HG03521 (cell line): ENCODE data around the gene PNPLA2.

ENCODE experiments used
- ATAC-seq: cut with Tn5 transposase; IDR thresholded peaks from one replicate; pipeline ENCODE4 v1.9.1; 2021; ENCODE audit warnings: mild to moderate bottlenecking, moderate library complexity; ENCODE audit not compliant: unreplicated experiment

The PNPLA2 gene

DNA sequence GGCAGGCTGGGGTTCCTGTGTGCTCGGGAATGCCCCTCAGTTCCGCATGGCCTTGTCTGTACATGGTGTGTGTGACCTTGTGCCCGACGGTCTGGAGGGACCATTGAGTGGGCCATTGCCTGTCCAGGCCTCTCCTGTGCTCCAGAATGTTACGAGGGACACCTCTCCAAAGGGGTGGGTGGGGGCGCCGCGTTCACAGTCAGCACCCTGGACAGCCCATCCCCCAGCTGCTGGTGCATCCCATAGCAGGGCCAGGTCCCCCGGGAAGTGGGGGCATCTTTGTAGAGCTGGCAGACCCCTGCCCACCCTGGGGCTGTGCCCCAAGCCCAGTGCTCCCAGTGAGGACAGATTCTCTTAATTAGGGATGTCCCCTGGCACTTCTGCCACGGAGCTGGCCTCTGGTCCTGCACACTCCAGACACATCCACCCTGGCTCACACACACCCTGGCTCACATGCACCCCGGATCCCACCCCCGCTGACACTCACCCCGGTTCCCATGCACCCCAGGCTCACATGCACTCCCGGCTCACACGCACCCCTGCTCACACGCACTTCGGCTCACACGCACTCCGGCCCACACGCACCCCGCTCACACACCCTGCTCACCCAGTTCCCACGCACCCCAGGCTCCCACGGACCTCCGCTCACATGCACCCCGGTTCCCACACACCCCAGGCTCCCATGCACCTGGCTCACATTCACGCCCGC is 39.5 kb downstream of the PNPLA2 start:
- ATAC-seq: no peak

DNA sequence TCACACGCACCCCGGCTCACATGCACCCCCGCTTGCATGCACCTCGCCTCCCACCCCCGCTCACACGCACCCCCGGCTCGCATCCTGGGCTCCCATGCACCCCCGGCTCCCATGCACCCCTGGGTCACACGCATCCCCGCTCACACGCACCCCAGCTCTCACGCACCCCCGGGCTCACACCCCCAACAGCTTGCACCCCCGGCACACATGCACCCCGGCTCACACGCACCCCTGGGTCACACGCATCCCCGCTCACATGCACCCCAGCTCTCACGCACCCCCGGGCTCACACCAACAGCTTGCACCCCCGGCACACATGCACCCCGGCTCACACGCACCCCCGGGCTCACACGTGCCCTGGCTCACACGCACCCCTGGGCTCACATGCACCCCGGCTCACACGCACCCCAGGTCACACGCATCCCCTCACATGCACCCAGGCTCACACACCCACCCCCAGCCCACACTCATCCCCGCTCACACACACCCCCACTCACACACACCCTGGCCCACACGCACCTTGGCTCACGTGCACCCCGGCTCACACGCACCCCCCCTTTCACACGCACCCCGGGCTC is 40.1 kb downstream of the PNPLA2 start:
- ATAC-seq: no peak

DNA sequence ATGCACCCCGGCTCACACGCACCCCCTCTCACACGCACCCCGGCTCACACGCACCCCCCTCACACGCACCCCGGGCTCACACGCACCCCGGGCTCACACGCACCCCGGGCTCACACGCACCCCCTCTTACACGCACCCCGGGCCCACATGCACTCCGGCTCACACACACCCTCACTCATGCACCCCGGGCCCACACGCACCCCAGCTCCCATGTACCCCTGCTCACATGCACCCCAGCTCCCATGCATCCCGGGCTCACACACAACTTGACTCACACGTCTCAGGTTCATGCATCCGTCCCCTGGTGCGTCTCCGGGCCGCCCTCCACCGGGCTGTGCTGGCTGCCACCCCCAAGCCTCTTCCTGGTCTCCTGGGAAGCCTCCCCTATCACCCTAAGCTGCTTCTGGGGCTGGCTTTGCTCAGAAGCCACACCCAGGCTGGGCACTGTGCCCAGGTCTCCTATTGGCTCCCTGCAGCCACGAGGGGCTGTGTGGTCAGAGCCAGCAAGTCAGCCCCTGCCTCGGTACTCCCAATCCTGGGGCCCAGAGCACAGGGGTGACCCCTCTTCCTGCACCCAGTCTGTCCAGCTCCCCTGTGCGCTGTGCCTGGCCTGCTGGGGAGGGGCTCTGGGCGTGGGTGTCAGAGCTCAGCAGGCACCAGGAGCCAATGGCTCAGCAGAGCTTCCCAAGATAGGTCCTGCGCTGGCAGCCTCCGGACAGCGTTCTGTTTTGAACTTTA is 40.8 kb downstream of the PNPLA2 start:
- no peak for ATAC-seq

DNA sequence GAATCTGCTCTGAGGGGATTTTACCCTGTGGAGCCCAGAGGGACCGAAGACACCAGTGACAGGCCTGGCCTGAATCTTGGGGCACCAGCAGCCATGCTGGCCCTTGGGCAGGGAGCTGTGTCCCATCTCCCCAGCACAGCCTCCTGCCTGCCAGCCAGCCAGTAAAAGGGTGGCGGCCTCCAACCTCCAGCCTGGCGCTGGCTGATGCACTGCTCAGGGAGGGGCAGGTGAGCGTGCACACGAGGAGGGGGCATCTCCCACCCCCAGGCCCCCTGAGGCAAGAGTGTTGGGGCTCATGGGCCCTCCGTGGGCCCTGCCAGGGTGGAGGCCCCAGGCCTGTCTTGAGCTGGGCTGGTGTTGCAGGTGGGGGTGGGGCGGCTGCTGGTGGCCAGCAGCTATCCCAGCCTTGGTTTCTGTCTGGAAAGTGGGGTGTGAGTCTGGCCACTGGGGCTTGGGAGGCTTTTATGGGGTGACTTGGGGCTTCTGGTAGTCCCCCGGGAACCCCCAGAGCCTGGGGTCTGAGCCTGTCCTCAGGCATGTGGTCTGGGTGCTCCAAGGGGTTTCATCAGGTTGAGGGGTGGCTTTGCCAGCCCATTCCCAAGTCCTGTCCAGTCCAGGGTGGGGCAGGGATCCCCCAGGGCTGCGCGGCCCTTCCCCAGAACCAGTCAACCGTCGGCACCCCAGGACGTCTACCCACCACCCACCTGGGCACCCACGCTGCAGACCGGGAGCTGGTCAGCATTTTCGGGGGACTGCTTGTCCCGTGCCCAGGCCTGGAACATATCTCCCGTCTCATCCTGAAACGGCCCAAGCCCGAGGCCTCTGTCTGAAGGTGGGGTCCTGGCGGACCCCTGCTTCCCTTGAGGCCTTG is 41.8 kb downstream of the PNPLA2 start:
- no peak for ATAC-seq

DNA sequence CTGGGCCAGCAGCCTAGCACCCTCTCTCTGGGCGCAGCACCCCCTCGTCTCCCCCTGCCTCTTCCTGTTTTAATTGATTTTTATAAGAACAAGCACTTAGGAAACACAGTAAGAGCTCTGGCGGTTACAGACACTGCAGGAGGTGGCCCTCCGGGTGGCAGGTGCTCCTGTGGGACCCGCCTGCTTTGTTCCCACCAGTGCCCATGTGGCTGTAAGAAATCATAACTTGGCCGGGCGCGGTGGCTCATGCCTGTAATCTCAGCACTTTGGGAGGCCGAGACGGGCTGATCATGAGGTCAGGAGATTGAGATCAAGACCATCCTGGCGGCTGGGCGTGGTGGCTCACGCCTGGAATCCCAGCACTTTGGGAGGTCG is 42.4 kb downstream of the PNPLA2 start:
- no peak for ATAC-seq

DNA sequence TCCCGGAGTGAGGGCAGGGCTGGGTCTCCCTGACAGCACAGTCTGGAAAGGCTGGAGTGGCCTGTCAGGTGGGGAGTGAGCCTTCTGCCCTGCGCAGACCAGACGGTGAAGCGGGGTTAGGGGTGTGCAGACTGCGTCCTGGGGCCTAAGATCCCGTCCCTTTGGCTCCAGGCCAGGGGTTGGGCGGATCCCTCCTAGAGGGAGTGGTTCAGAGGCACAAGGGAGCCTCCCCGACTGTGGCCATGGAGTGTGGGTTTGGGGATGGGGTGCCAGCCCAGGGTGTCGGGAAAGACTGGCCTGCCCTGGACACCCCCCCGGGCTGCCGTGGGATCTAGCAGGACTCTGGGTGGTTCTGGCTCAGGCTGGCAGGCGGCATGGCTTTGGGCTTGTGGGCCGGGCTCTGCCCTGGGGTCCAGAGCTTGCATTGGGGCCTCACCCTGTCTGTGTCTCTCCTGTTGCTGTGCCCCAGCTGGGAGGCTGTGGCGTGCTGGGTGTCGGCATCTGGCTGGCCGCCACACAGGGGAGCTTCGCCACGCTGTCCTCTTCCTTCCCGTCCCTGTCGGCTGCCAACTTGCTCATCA is 43.5 kb downstream of the PNPLA2 start:
- ATAC-seq: no peak

DNA sequence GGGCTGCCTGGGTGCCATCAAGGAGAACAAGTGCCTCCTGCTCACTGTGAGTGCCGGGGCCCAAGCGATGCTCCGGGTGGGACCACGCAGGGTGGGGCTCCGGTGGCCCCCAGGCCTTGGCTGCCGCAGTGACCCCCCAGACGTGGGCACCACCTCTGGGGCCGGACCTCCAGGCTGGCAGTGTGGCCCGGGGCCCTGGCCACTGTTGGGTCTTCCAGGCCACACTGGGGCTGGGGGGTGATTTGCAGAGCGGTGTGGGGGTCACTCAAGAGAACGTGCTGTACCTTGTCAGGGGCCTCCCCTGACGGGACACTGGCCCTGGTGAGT is 43.9 kb downstream of the PNPLA2 start:
- no peak for ATAC-seq

DNA sequence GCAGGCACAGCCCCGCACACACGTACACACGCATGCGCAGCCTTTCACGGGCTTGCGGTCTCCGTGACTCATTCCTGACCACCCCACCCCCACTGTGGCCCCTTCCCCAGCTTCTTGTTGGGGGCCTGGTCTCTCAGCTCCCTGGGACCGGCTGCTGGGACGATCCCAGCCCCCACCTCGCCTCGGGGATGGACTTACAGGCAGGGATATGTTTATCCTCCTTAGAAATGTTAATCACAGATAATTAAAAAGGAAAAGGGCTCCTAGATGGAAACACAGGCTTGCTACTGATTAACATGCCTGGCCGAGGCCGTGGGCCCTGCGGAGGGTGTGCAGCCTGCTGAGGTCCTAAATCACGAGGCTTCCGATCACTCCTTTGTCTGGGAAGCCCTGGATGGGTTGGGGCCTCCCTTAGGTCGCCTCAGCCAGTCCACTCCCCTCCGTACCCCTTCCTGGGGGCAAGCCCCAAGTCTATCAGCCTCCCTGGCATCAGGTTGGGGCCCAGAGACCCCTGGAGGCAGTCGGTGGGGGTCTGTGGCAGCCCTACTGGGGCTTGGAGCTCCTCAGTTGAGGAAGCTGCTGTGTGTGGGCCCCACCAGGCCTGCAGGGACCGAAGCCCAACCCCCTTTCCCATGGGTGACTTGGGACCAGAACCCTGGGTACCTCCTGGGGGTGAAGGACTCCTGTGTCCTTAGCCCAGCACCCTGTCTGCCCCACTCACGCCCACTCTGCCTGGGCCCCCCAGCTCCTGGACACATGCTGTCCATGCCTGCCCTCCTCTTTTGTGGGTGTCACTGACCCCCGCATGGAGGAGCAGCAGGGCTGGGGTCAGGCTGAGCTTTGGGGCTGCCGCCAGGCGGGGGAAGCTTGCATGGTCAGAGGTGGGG is 44.6 kb downstream of the PNPLA2 start:
- no peak for ATAC-seq

DNA sequence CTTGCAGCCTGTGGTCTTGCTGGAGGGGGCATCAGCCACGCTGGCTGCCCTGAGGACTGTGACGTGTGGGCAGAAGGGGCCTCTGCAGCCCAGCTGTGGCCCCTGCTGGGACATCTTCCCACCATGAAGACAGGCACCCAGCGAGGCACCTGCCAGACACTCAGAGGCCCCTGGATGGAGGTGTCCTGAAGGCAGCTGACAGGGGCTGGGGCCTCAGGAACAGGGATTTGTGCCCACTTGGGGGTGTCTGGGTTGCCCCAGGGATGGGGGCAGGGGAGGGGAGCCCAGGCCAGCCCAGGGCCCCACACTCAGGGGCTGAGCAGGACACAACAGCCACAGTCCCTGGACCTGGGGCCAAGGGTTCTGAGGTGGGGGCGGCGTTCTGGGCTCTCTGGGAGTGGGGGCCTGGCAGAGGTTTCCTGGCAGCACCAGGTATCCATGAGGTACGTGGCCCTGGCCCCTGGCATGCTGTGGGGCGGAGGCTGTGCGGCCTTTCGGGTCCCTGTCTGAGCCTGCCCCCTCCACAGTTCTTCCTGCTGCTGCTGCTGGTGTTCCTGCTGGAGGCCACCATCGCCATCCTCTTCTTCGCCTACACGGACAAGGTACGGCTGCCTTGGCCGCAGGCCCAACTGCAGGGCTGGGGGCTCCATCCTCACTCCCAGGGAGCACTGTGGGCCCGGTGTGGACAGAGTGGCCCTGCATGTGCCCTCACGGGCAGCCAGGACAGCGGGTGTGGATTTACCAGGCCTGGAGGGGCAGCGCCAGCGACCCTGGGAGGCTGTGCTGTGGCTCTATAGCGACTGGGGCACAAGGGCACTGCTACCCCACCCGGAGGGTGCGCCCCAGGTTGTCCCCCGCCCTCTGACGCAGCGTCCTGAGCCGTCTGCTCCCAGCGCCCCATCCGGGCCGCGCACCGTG is 45.5 kb downstream of the PNPLA2 start:
- no peak for ATAC-seq

DNA sequence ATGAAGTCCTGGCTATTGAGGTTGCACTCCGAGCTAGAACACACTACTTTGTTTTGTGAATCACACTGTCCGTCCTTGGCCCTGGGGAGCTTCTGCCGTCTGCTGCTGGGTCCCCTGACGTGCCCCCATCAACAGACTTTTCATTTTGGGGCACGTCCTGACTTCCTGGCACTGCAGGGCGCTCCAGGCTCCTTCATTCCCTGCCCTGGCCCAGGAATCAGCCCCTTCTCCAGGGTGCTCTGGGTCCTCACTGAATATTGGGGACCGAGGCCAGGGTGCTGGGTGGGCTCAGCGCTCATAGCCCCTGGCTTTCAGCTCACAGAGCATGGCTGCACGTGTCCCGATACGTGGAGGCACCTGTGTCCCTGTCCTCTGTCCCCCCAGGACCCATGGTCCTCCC is 46.2 kb downstream of the PNPLA2 start:
- no peak for ATAC-seq

DNA sequence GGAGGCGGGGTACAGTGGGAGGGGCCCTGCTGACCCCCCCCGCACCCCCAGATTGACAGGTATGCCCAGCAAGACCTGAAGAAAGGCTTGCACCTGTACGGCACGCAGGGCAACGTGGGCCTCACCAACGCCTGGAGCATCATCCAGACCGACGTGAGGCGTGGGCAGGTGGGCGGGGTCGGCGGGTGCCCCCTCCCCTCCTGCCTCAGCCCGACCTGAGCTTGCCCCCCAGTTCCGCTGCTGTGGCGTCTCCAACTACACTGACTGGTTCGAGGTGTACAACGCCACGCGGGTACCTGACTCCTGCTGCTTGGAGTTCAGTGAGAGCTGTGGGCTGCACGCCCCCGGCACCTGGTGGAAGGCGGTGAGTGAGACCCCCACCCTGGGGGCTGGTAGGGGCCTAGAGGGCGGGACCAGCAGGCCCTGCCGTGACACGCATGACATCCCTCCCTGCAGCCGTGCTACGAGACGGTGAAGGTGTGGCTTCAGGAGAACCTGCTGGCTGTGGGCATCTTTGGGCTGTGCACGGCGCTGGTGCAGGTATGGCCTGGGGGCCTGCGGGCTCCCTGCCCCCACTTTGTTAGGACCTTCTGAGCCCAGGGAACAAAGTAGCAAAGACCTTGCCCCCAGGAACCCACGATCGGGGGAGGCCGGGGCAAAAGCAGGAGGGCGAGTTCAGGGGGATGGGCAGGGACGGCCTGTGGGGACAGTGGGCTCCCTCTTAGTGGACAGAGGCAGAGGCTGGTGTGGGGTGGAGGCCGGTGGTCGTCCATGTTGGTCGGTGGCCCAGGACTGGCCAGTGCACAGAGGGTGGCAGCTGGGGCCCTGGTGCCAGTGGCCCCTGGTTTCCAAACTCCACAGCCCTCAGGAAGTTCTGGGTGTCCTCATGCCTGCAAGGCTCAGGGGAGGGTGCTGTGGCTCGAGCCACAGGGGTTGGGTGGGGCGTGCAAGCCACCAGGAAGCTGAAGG is 47.0 kb downstream of the PNPLA2 start:
- ATAC-seq: no peak

DNA sequence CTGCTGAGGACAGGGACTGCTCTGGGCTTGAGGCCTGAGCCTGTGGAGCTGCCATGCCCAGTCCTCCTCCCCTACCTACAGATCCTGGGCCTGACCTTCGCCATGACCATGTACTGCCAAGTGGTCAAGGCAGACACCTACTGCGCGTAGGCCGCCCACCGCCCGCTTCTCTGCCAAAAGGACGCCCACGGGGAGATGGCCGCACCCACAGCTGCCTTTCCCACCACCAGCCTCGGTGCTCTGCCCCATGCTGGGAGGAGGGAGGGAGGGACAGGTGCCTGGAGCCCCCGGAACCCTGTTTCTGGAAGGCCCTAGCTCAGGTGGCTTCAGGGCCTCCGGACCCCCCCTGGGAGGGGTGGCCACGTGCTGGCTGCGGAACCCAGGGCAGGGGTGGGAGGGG is 47.8 kb downstream of the PNPLA2 start:
- no peak for ATAC-seq

DNA sequence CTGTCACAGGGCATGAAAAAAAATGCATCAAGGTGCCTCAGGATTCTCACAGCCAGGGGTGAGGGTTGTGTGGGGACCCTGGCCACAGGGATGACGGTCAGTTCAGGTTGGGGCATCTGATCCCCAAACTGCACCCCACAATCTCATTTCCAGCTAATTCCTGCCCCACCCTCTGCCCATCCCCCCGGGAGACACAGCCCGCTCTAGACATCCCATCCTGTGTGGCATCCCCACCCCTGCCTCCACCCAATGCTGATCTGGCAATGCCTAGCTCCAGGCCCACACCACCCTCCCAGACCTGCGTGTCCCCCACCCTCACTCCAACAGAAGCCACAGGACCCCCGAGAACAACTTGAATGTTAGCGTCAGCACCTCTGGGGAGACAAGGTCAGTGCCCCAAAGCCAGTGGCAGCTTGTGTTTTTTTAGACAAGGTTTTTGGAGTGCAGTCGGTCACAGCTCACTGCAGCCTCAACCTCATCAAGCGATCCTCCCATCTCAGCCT is 49.2 kb downstream of the PNPLA2 start:
- ATAC-seq: no peak

DNA sequence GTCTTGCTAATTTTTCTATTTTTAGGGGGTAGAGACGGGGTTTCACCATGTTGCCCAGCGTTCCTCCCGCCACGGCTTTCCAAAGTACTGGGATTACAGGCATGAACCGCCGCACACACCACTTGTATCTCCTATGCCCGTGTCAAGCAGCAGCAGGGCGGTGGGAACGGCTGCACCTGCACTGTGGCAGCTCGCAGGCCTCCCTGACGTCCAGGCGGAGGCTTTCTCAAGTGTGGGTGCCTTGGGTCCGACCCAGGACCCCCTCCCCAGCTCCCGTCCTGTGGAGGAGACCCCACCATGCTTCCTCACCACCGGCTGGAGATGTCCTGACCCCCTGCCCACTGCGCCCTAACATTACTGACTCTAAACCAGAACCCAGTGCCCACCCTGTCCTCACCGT is 49.7 kb downstream of the PNPLA2 start:
- ATAC-seq: no peak

DNA sequence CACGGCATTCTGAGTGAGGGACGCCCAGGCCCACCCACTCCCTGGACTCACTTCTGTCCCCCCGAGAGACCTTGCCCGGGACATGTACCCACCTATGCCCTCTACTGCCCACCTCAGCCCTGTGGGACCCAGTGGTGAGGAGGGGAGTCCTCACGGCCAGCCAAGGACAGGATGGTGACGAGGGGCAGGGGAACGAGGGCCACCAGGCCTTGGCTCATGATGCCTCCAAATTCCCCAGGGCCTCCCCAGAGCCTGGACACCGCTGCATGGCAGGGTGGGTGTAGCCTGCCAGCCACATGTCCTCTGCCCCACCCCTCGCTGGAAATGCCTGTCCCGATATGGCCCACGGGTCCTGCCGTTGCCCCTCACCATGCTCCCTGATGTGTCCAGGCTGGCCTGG is 50.1 kb downstream of the PNPLA2 start:
- no peak for ATAC-seq

DNA sequence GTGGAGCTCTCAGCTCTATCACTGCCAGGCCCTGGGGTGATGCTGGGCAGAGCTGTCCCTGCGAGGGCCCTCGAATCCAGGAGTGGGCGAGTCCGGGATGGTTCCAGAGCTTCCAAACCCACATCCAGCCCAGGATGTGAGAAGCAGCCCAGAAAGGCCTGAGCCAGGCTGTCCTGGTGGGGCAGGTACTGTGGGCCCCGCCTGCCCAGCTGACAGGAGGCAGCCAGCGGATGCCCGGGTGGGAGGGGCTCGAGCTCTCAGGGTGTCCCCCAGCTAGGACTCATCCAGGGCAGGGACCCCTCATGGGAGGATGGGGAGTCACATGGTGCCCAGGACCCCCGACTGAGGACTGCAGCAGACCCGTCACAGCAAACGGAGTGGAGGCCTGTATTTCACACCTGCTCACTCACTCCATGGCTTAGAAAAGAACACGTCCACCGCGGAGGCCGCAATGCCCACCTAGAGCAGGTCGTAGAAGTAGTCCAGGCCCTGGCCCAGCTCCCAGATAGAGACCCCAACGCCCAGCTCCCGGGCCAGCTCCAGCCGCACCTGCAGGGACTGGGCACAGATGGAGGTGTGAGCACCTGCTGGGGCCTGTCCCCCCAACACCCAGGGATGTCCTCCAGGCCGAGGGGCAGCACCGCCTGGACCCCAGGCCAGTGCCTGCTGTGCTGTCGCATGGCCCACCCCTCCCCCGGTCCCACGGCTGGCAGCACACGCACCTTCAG is 50.8 kb downstream of the PNPLA2 start:
- no peak for ATAC-seq

DNA sequence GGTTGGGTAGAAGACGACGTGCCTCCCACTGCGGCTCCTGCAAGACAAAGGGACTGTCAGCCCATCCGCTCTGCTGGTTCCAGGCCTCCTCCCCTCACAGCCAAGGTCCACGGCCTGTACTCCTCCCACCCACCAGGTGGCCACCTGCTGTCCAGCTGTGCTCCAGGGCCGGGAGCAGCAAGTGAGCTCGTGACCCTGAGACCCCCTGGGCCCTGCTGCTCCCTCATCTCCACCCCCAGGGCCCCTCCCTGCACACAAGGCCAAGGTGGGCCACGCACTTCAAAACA is 51.4 kb downstream of the PNPLA2 start:
- ATAC-seq: no peak
